CD14-positive monocyte (primary cell): ENCODE results near the gene DEPDC5. TPM values are rescaled to one million over a fixed set of nuclear protein-coding genes. Genes with fewer than 3 reads are reported as not detected.
"Not testable (repeated sequence)": the region's sequence is repeated elsewhere in the genome, so short reads cannot be mapped to it uniquely, and the experiment has no call there.

Experiments used
- DNase-seq, 3 donors: peaks; one replicate each; pipeline ENCODE4 v3.0.0-alpha.2; 2011 to 2022
- H2AFZ ChIP-seq: 2 replicates; pipeline ENCODE4 v1.6.0; 2012; ENCODE audit warnings: mild to moderate bottlenecking, low read depth, low read length, inconsistent platforms; ENCODE audit not compliant: insufficient read depth, poor library complexity, severe bottlenecking
- H3K27ac ChIP-seq, 2 donors: 1 replicate in 1 of 2; 2 replicates in 1 of 2; pipeline ENCODE4 v1.5.1; 2012 to 2013; ENCODE audit warnings: low read length in 2 of 2, control low read depth in 1 of 2, inconsistent platforms in 1 of 2, low read depth in 1 of 2, mild to moderate bottlenecking in 1 of 2
- H3K27me3 ChIP-seq, 2 donors: one replicate each; pipeline versions ENCODE4 v1.6.0 to v1.6.1; 2011 to 2013; ENCODE audit warnings: low read length in 2 of 2; ENCODE audit not compliant: control insufficient read depth in 2 of 2, insufficient read depth in 2 of 2
- H3K36me3 ChIP-seq, 2 donors: replicated peaks in 1 of 2; 1 replicate in 1 of 2; 2 replicates in 1 of 2; pipeline versions ENCODE4 v1.5.1 to v1.6.1; 2012 to 2013; ENCODE audit warnings: low read length in 2 of 2, control low read depth in 1 of 2, inconsistent platforms in 1 of 2, mild to moderate bottlenecking in 1 of 2; ENCODE audit not compliant: insufficient read depth in 2 of 2, control insufficient read depth in 1 of 2
- H3K4me1 ChIP-seq, 2 donors: 1 replicate in 1 of 2; 2 replicates in 1 of 2; pipeline versions ENCODE4 v1.5.1 to v1.6.1; 2012 to 2013; ENCODE audit warnings: low read length in 2 of 2, control low read depth in 1 of 2, inconsistent platforms in 1 of 2, mild to moderate bottlenecking in 1 of 2, moderate library complexity in 1 of 2; ENCODE audit not compliant: insufficient read depth in 2 of 2, control insufficient read depth in 1 of 2
- H3K4me2 ChIP-seq: replicated peaks from 2 replicates; pipeline ENCODE3; 2012; ENCODE audit warnings: low read length, moderate library complexity, mild to moderate bottlenecking; ENCODE audit not compliant: poor library complexity, severe bottlenecking; ENCODE audit errors: extremely low read depth
- H3K4me3 ChIP-seq, 3 experiments: fragments of 200-600 bp in 1 of 3; sonication (generic) in 1 of 3; replicated peaks in 1 of 3; 1 replicate in 2 of 3; 2 replicates in 1 of 3; pipeline ENCODE4 v1.5.1; 2011 to 2013; ENCODE audit warnings: low read length in 3 of 3, mild to moderate bottlenecking in 3 of 3, control low read depth in 2 of 3, low read depth in 2 of 3, inconsistent platforms in 1 of 3, moderate library complexity in 1 of 3
- H3K79me2 ChIP-seq: 2 replicates; pipeline ENCODE4 v1.6.0; 2012; ENCODE audit warnings: mild to moderate bottlenecking, control low read depth, inconsistent platforms, low read length, moderate library complexity; ENCODE audit not compliant: insufficient read depth
- H3K9ac ChIP-seq: 2 replicates; pipeline ENCODE4 v1.6.0; 2017; ENCODE audit warnings: low read length, mild to moderate bottlenecking; ENCODE audit not compliant: insufficient read depth, poor library complexity, severe bottlenecking
- H3K9me3 ChIP-seq, 2 donors: replicated peaks in 1 of 2; 1 replicate in 1 of 2; 2 replicates in 1 of 2; pipeline versions ENCODE4 v1.5.1 to v1.6.1; 2012 to 2013; ENCODE audit warnings: low read length in 2 of 2, control low read depth in 1 of 2; ENCODE audit not compliant: control insufficient read depth in 1 of 2, insufficient read depth in 1 of 2
- H4K20me1 ChIP-seq: 2 replicates; pipeline ENCODE4 v1.6.0; 2012; ENCODE audit warnings: mild to moderate bottlenecking, low read length, control low read depth, moderate library complexity; ENCODE audit not compliant: insufficient read depth
- H3K27ac Mint-ChIP-seq, 7 donors: one replicate each; pipeline ENCODE4 v1.8.0; 2020; ENCODE audit warnings: mild to moderate bottlenecking in 7 of 7, mixed read lengths in 7 of 7, moderate library complexity in 6 of 7, inconsistent platforms in 2 of 7
- H3K27me3 Mint-ChIP-seq, 3 donors: one replicate each; pipeline ENCODE4 v1.8.0; 2021 to 2022; ENCODE audit warnings: low read depth in 3 of 3, mild to moderate bottlenecking in 3 of 3, mixed read lengths in 3 of 3, moderate library complexity in 3 of 3, inconsistent platforms in 1 of 3
- H3K36me3 Mint-ChIP-seq, 2 donors: one replicate each; pipeline ENCODE4 v1.8.0; 2020; ENCODE audit warnings: mixed read lengths in 2 of 2, inconsistent platforms in 1 of 2, mild to moderate bottlenecking in 1 of 2
- H3K4me1 Mint-ChIP-seq: one replicate; pipeline ENCODE4 v1.8.0; 2020; ENCODE audit warnings: mild to moderate bottlenecking, mixed read lengths
- H3K4me3 Mint-ChIP-seq, 2 donors: one replicate each; pipeline ENCODE4 v1.8.0; 2020; ENCODE audit warnings: mild to moderate bottlenecking in 2 of 2, mixed read lengths in 2 of 2, moderate library complexity in 1 of 2
- H3K9me3 Mint-ChIP-seq, 7 donors: one replicate each; pipeline ENCODE4 v1.8.0; 2020 to 2022; ENCODE audit warnings: mixed read lengths in 7 of 7, mild to moderate bottlenecking in 6 of 7, moderate library complexity in 6 of 7, inconsistent platforms in 2 of 7
- WGBS: methylation state at CpG from one replicate; pipeline ENCODE4 v1.1.5; 2013; ENCODE audit warnings: missing lambda C conversion rate; ENCODE audit not compliant: insufficient coverage; 5-methylcytosine and 5-hydroxymethylcytosine counted together
- intact Hi-C, 2 donors: fragments of 100-400 bp; cut with micrococcal nuclease; formaldehyde crosslinking; loops; one replicate each; pipeline versions ENCODE4 v1.15.0 to v1.15.1; 2023
- polyA plus RNA-seq, 3 donors: library from polyadenylated mRNA; depleted of rRNA in 1 of 3; unstranded in 2 of 3; stranded (reverse) in 1 of 3; fragments of 300-500 nt in 2 of 3; fragments of >200 nt in 1 of 3; fragmentation: Illumina TruSeq in 2 of 3; gene quantifications; 1 replicate in 2 of 3; 2 replicates in 1 of 3; pipeline ENCODE4 v1.2.3, GENCODE V29; 2012 to 2021
- TF ChIP-seq, protein P1 (sequence below): fragments of 200-600 bp; IDR thresholded peaks from one replicate; pipeline ENCODE4 v1.8.0; 2022; ENCODE audit warnings: antibody characterized with exemption, mild to moderate bottlenecking

The DEPDC5 gene
- polyA plus RNA-seq, 3 donors: 2.2 to 19.5 (median 4.1) TPM

DNA sequence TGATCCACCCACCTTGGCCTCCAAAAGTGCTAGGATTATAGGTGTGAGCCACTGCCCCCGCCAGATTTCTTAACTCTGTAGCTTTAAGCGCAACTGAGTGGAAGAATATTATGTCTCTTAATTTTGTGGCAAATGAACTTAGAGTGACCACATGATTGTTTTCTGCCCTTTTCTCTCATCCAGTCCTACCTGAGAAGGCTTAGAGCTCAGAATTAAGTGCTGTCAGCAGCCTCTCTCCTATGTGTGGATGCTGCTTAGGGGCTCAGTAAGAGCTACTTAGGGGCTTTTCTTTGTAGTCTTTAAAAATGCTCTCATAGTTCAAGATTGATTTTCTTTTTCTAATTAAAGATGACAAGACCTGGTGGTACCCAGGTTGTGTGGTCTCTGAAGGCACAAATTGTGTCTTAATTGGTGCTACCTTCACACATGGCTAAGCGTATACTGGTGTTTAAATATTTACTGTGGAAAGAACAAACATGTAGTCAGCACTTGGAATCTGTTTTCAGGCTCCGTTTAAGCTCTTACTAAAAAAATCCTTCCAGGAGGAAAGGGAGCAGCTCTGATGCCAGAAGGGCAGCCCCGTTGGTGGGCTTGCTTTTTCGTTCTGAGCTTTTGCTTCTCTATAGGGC is 59.3 kb downstream of the DEPDC5 start:
- Histone ChIP-seq H3K36me3 (peaks cover 83 to 90% of the 10 kb centered on the region in 2 donors), H3K79me2 (no peaks in the 10 kb centered on the region), H3K9ac (no peak overlapping the region), H4K20me1 (no peaks in the 10 kb centered on the region), H3K4me1 (no peaks in the 10 kb centered on the region), H3K9me3 (no peaks in the 10 kb centered on the region), H3K4me2 (no peak overlapping the region), H3K27me3 (no peaks in the 10 kb centered on the region), H2AFZ (no peak overlapping the region), H3K27ac (no peak overlapping the region), H3K4me3 (no peak overlapping the region)
- intact Hi-C loops: loop anchor here in 1 of 2 donors (10.0 kb wide), 1 partner anchor 48 kb away; no protein-coding TSS in a partner anchor
- peaks cover 0 to 2% (median 0%) of the 10 kb centered on the region in 3 donors for H3K27me3 Mint-ChIP-seq
- no peaks in the 10 kb centered on the region for H3K9me3 Mint-ChIP-seq
- DNase-seq: no peak
- H3K27ac Mint-ChIP-seq: no peak overlapping the region
- 100% methylated on average over 2 of the region's 6 CpGs for WGBS
- TF ChIP-seq, protein P1, sequence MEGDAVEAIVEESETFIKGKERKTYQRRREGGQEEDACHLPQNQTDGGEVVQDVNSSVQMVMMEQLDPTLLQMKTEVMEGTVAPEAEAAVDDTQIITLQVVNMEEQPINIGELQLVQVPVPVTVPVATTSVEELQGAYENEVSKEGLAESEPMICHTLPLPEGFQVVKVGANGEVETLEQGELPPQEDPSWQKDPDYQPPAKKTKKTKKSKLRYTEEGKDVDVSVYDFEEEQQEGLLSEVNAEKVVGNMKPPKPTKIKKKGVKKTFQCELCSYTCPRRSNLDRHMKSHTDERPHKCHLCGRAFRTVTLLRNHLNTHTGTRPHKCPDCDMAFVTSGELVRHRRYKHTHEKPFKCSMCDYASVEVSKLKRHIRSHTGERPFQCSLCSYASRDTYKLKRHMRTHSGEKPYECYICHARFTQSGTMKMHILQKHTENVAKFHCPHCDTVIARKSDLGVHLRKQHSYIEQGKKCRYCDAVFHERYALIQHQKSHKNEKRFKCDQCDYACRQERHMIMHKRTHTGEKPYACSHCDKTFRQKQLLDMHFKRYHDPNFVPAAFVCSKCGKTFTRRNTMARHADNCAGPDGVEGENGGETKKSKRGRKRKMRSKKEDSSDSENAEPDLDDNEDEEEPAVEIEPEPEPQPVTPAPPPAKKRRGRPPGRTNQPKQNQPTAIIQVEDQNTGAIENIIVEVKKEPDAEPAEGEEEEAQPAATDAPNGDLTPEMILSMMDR: no peak
- H3K4me3 Mint-ChIP-seq: no peak overlapping the region
- peaks cover 80 to 96% of the 10 kb centered on the region in 2 donors for H3K36me3 Mint-ChIP-seq
- H3K4me1 Mint-ChIP-seq: no peaks in the 10 kb centered on the region

DNA sequence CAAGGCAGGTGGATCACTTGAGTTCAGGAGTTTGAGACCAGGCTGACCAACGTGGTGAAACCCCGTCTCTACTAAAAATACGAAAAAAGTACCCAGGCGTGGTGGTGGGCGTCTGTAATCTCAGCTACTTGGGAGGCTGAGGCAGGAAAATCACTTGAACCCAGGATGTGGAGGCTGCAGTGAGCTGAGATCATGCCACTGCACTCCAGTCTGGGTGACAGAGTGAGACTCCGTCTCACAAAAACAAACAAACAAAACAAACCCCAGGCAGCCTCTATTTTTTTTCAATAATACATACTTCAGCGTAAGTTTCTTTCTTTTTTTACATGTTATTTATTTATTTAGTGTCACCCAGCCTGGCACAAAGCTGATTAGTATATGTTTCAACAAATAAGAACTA is 60.1 kb downstream of the DEPDC5 start:
- H3K36me3 Mint-ChIP-seq: peaks cover 86 to 99% of the 10 kb centered on the region in 2 donors
- H3K4me1 ChIP-seq, H3K9me3 Mint-ChIP-seq, H3K27ac ChIP-seq, H3K4me2 ChIP-seq, H3K79me2 ChIP-seq, H4K20me1 ChIP-seq, H3K9me3 ChIP-seq, H2AFZ ChIP-seq, H3K4me3 ChIP-seq, H3K27me3 ChIP-seq, H3K9ac ChIP-seq, H3K4me1 Mint-ChIP-seq, H3K27me3 Mint-ChIP-seq, H3K27ac Mint-ChIP-seq, DNase-seq, H3K4me3 Mint-ChIP-seq: not testable (repeated sequence)
- H3K36me3 ChIP-seq: peaks cover 90 to 97% of the 10 kb centered on the region in 2 donors
- intact Hi-C loops: loop anchor here in 1 of 2 donors (10.0 kb wide), 1 partner anchor 49 kb away; no protein-coding TSS in a partner anchor
- 93% methylated on average over 5 of the region's 7 CpGs for WGBS
